ENCODE data around the gene RLBP1. TPM values are rescaled to one million over a fixed set of nuclear protein-coding genes. Genes with fewer than 3 reads are reported as not detected.

Gene RLBP1
- total and polyA plus RNA-seq, 2 donors (not counting 3 experiments of a cell fraction or from before 2014, with no cell fraction given): not detected

- H4K20me1 ChIP-seq (replicated peaks; ENCODE audit: control insufficient read depth, extremely low read depth, insufficient read depth, low read length): no peaks in the 10 kb centered on the region
- peak overlapping the region; percentile 19 for H3K27ac ChIP-seq (ENCODE audit: insufficient read depth, low read depth, low read length)
- no peaks in the 10 kb centered on the region for H3K9me1 ChIP-seq (replicated peaks; ENCODE audit: control insufficient read depth, extremely low read depth, insufficient read depth, low read length)
- FAIRE-seq (no peak), DNase-seq (ENCODE audit: low read depth, low spot score) (peak; percentile 48)
- no peak overlapping the region for H2AFZ ChIP-seq (ENCODE audit: low read depth, low read length)
- peak overlapping the region; percentile 28 for H3K4me2 ChIP-seq (ENCODE audit: insufficient read depth, low read length)
- H3K36me3 ChIP-seq (ENCODE audit: control insufficient read depth in 2 of 2, extremely low read depth in 1 of 2, insufficient read depth in 2 of 2, low read length in 2 of 2): no peaks in the 10 kb centered on the region
- TF ChIP-seq, protein P1, sequence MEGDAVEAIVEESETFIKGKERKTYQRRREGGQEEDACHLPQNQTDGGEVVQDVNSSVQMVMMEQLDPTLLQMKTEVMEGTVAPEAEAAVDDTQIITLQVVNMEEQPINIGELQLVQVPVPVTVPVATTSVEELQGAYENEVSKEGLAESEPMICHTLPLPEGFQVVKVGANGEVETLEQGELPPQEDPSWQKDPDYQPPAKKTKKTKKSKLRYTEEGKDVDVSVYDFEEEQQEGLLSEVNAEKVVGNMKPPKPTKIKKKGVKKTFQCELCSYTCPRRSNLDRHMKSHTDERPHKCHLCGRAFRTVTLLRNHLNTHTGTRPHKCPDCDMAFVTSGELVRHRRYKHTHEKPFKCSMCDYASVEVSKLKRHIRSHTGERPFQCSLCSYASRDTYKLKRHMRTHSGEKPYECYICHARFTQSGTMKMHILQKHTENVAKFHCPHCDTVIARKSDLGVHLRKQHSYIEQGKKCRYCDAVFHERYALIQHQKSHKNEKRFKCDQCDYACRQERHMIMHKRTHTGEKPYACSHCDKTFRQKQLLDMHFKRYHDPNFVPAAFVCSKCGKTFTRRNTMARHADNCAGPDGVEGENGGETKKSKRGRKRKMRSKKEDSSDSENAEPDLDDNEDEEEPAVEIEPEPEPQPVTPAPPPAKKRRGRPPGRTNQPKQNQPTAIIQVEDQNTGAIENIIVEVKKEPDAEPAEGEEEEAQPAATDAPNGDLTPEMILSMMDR (IDR thresholded peaks at IDR 0.05; ENCODE audit: extremely low read depth in 1 of 2, insufficient read depth in 1 of 2, low read depth in 1 of 2, low read length in 2 of 2): no peak
- TF ChIP-seq GATA2 (IDR thresholded peaks at IDR 0.05; ENCODE audit: insufficient read depth, insufficient read length, low read depth, low read length): no peak
- no peak for TF ChIP-seq FOS (IDR thresholded peaks at IDR 0.05; ENCODE audit: borderline replicate concordance, insufficient read depth, low read length)
- no peak for TF ChIP-seq POLR2A (IDR thresholded peaks at IDR 0.05; ENCODE audit: low read depth, low read length)
- TF ChIP-seq EZH2 (IDR thresholded peaks at IDR 0.05; ENCODE audit: borderline replicate concordance, low read depth, low read length, severe bottlenecking): no peak
- no peak for TF ChIP-seq MYC (IDR thresholded peaks at IDR 0.05; ENCODE audit: low read depth, low read length)
- TF ChIP-seq MAX (IDR thresholded peaks at IDR 0.05; ENCODE audit: insufficient read depth, insufficient read length): no peak
- TF ChIP-seq JUN (IDR thresholded peaks at IDR 0.05; ENCODE audit: borderline replicate concordance, insufficient read depth, insufficient read length, low read depth): no peak
- no peak for TF ChIP-seq POLR2AphosphoS5 (IDR thresholded peaks at IDR 0.05; ENCODE audit: insufficient read depth, low read depth, low read length)
- no TSS peak for BruUV-seq (replicated peaks)
- H3K4me1 ChIP-seq (ENCODE audit: control insufficient read depth, extremely low read depth, insufficient read depth, low read length): peaks cover 35% of the 10 kb centered on the region
- no peaks in the 10 kb centered on the region for H3K79me2 ChIP-seq (ENCODE audit: control insufficient read depth, insufficient read depth, low read length)
- intact Hi-C loops (cut with micrococcal nuclease) (no loop called here), dilution Hi-C loops (cut with MboI; ENCODE audit: extremely low pct_ligation_motif_present, low sequenced_read_pairs) (loop anchor here (25.0 kb wide), 1 partner anchor 103 kb away; no protein-coding TSS in a partner anchor)
- CTCF ChIA-PET: interaction anchor here (1.3 to 4.7 kb wide), 4 partner anchors 9 to 41 kb away, joined by 4 to 36 read pairs (median 17); no protein-coding TSS in a partner anchor
- no peaks in the 10 kb centered on the region for H3K9me3 ChIP-seq (replicated peaks; ENCODE audit: control insufficient read depth, insufficient read depth, low read length)
- H3K9ac ChIP-seq (replicated peaks; ENCODE audit: extremely low read depth, insufficient read depth, low read length): peak overlapping the region; percentile 23
- no peak overlapping the region for H3K4me3 ChIP-seq (replicated peaks in 1 of 3; ENCODE audit: insufficient read depth in 1 of 3, low read depth in 1 of 3, low read length in 3 of 3)
- H3K27me3 ChIP-seq (ENCODE audit: control insufficient read depth in 2 of 2, insufficient read depth in 2 of 2, low read length in 2 of 2): no peaks in the 10 kb centered on the region
- POLR2A ChIA-PET: interaction anchor here (0.7 to 1.5 kb wide), 2 partner anchors 32 to 74 kb away, joined by 3 read pairs; no protein-coding TSS in a partner anchor
Observed at GRCh38 chr15:89165677-89166076, 55.7 kb downstream of the RLBP1 start.
